ENCODE data around the gene EVI5L. TPM values are rescaled to one million over a fixed set of nuclear protein-coding genes. Genes with fewer than 3 reads are reported as not detected.
A peak's percentile ranks its signal among the peaks of the same experiment; 100 is the strongest.

Gene EVI5L
- polyA plus RNA-seq, 3 donors = 0.76 to 5.7 (median 1.3) TPM

GRCh38 chr19:7866399-7867091 is 36.5 kb downstream of the EVI5L start:
- Histone ChIP-seq H2AFZ (ENCODE audit: insufficient read depth, low read depth, low read length, poor library complexity, severe bottlenecking) (no peak overlapping the region), H3K9me3 (replicated peaks in 1 of 2; ENCODE audit: control insufficient read depth in 1 of 2, insufficient read depth in 1 of 2, low read length in 2 of 2) (peaks cover 0 to 5% of the 10 kb centered on the region in 2 donors), H3K9ac (ENCODE audit: insufficient read depth, low read length, poor library complexity, severe bottlenecking) (no peak overlapping the region), H3K4me3 (replicated peaks in 1 of 3; ENCODE audit: low read depth in 2 of 3, low read length in 3 of 3) (no peak overlapping the region), H3K79me2 (ENCODE audit: insufficient read depth, low read length) (no peaks in the 10 kb centered on the region), H3K36me3 (replicated peaks in 1 of 2; ENCODE audit: control insufficient read depth in 1 of 2, insufficient read depth in 2 of 2, low read length in 2 of 2) (no peaks in the 10 kb centered on the region), H3K4me2 (replicated peaks; ENCODE audit: extremely low read depth, low read length, poor library complexity, severe bottlenecking) (no peak overlapping the region), H3K27me3 (ENCODE audit: control insufficient read depth in 2 of 2, insufficient read depth in 2 of 2, low read length in 2 of 2) (peaks cover 24 to 66% of the 10 kb centered on the region in 2 donors), H3K4me1 (ENCODE audit: control insufficient read depth in 1 of 2, insufficient read depth in 2 of 2, low read length in 2 of 2) (peaks cover 42 to 49% of the 10 kb centered on the region in 2 donors), H4K20me1 (ENCODE audit: insufficient read depth, low read length) (no peaks in the 10 kb centered on the region), H3K27ac (ENCODE audit: low read depth in 1 of 2, low read length in 2 of 2) (no peak overlapping the region)
- peak overlapping the region in 1 of 2 donors; percentile 48 for H3K4me3 Mint-ChIP-seq
- peaks cover 3 to 35% (median 15%) of the 10 kb centered on the region in 7 donors for H3K9me3 Mint-ChIP-seq
- H3K27me3 Mint-ChIP-seq (ENCODE audit: low read depth in 3 of 3) = peaks cover 63 to 82% (median 72%) of the 10 kb centered on the region in 3 donors
- peaks cover 4 to 5% of the 10 kb centered on the region in 2 donors for H3K36me3 Mint-ChIP-seq
- H3K27ac Mint-ChIP-seq = no peak overlapping the region
- no peak for DNase-seq
- peaks cover 37% of the 10 kb centered on the region for H3K4me1 Mint-ChIP-seq
- intact Hi-C loops (cut with micrococcal nuclease) = loop anchor here in 1 of 2 donors (5.0 kb wide), 1 partner anchor 56 kb away; the partner anchor contains the start of gene SNAPC2
- WGBS (ENCODE audit: insufficient coverage) = 87% methylated on average over 10 of the region's 12 CpGs
- no peak for TF ChIP-seq CTCF (IDR thresholded peaks at IDR 0.05)

- H3K9me3 ChIP-seq (replicated peaks in 1 of 2; ENCODE audit: control insufficient read depth in 1 of 2, insufficient read depth in 1 of 2, low read length in 2 of 2) = peaks cover 0 to 5% of the 10 kb centered on the region in 2 donors
- no peaks in the 10 kb centered on the region for H4K20me1 ChIP-seq (ENCODE audit: insufficient read depth, low read length)
- no peak overlapping the region for H3K4me2 ChIP-seq (replicated peaks; ENCODE audit: extremely low read depth, low read length, poor library complexity, severe bottlenecking)
- Mint-ChIP-seq H3K4me3 (peak overlapping the region; percentile 43 to 83), H3K36me3 (peaks cover 4% of the 10 kb centered on the region in 2 donors), H3K27ac (no peak overlapping the region), H3K9me3 (peaks cover 3 to 35% (median 15%) of the 10 kb centered on the region in 7 donors), H3K27me3 (ENCODE audit: low read depth in 3 of 3) (peaks cover 63 to 82% (median 72%) of the 10 kb centered on the region in 3 donors), H3K4me1 (peaks cover 39% of the 10 kb centered on the region)
- H2AFZ ChIP-seq (ENCODE audit: insufficient read depth, low read depth, low read length, poor library complexity, severe bottlenecking) = no peak overlapping the region
- no peak overlapping the region for H3K9ac ChIP-seq (ENCODE audit: insufficient read depth, low read length, poor library complexity, severe bottlenecking)
- no peak for DNase-seq
- no peak overlapping the region for H3K27ac ChIP-seq (ENCODE audit: low read depth in 1 of 2, low read length in 2 of 2)
- intact Hi-C loops (cut with micrococcal nuclease) = loop anchor here in 1 of 2 donors (5.0 kb wide), 1 partner anchor 55 kb away; the partner anchor contains the start of gene SNAPC2
- no peak for TF ChIP-seq CTCF (IDR thresholded peaks at IDR 0.05)
- no peak overlapping the region for H3K4me3 ChIP-seq (replicated peaks in 1 of 3; ENCODE audit: low read depth in 2 of 3, low read length in 3 of 3)
- WGBS (ENCODE audit: insufficient coverage) = 95% methylated on average over 7 of the region's 9 CpGs
- H3K4me1 ChIP-seq (ENCODE audit: control insufficient read depth in 1 of 2, insufficient read depth in 2 of 2, low read length in 2 of 2) = peaks cover 42 to 49% of the 10 kb centered on the region in 2 donors
- no peaks in the 10 kb centered on the region for H3K36me3 ChIP-seq (replicated peaks in 1 of 2; ENCODE audit: control insufficient read depth in 1 of 2, insufficient read depth in 2 of 2, low read length in 2 of 2)
- peaks cover 17 to 62% of the 10 kb centered on the region in 2 donors for H3K27me3 ChIP-seq (ENCODE audit: control insufficient read depth in 2 of 2, insufficient read depth in 2 of 2, low read length in 2 of 2)
- no peaks in the 10 kb centered on the region for H3K79me2 ChIP-seq (ENCODE audit: insufficient read depth, low read length)
Observed at GRCh38 chr19:7867092-7867844, 37.2 kb downstream of the EVI5L start.
